GM11168 (cell line): ENCODE data around the gene CYP20A1.
"Not testable (repeated sequence)": the region's sequence is repeated elsewhere in the genome, so short reads cannot be mapped to it uniquely, and the experiment has no call there.

Experiments used
- in situ Hi-C: fragments of 300-500 bp; cut with MboI; formaldehyde crosslinking; loops from one replicate; pipeline ENCODE4 v1.12.0; 2022; ENCODE audit warnings: low sequenced_read_pairs; ENCODE audit not compliant: unreplicated experiment

Gene CYP20A1

GRCh38 chr2:203238704-203239526 lies at the start of gene CYP20A1:
Gene CYP20A1, plus strand, starts transcription at chr2:203239018. Its CDS starts 45 bp downstream, at chr2:203239063.
- in situ Hi-C loops, result loop anchor here (25.0 kb wide), 1 partner anchor 198 kb away; no protein-coding TSS in a partner anchor

GRCh38 chr2:203190547-203190946 lies 48.3 kb upstream of the CYP20A1 start:
- in situ Hi-C loops, result not testable (repeated sequence)

- in situ Hi-C loops, result not testable (repeated sequence)
These were observed 47.8 kb upstream of the CYP20A1 start for GRCh38 chr2:203191026-203191425.

- in situ Hi-C loops, result no loop called here
These were observed 46.9 kb upstream of the CYP20A1 start for GRCh38 chr2:203191961-203192360.

- in situ Hi-C loops, result no loop called here
These were observed 43.3 kb upstream of the CYP20A1 start for GRCh38 chr2:203195331-203196036.

GRCh38 chr2:203200866-203201265 lies 38.0 kb upstream of the CYP20A1 start:
- in situ Hi-C loops, result no loop called here

GRCh38 chr2:203201426-203201825 lies 37.4 kb upstream of the CYP20A1 start:
- in situ Hi-C loops, result no loop called here

GRCh38 chr2:203209538-203209937 lies 29.3 kb upstream of the CYP20A1 start:
- in situ Hi-C loops, result no loop called here

GRCh38 chr2:203225423-203226039 lies 13.3 kb upstream of the CYP20A1 start:
- in situ Hi-C loops, result loop anchor here (25.0 kb wide), 1 partner anchor 212 kb away; no protein-coding TSS in a partner anchor

GRCh38 chr2:203229674-203230073 lies 9.1 kb upstream of the CYP20A1 start:
- in situ Hi-C loops, result loop anchor here (25.0 kb wide), 1 partner anchor 208 kb away; no protein-coding TSS in a partner anchor

GRCh38 chr2:203237346-203238238 lies 1.2 kb upstream of the CYP20A1 start:
- in situ Hi-C loops, result loop anchor here (25.0 kb wide), 1 partner anchor 200 kb away; no protein-coding TSS in a partner anchor

GRCh38 chr2:203238292-203238703 lies 520 bp upstream of the CYP20A1 start:
- in situ Hi-C loops, result loop anchor here (25.0 kb wide), 1 partner anchor 199 kb away; no protein-coding TSS in a partner anchor

GRCh38 chr2:203240491-203240890 lies 1.7 kb downstream of the CYP20A1 start:
- in situ Hi-C loops, result loop anchor here (25.0 kb wide), 1 partner anchor 197 kb away; no protein-coding TSS in a partner anchor

- in situ Hi-C loops, result loop anchor here (25.0 kb wide), 1 partner anchor 195 kb away; no protein-coding TSS in a partner anchor
These were observed 3.7 kb downstream of the CYP20A1 start for GRCh38 chr2:203242518-203242917.

GRCh38 chr2:203246646-203247045 lies 7.8 kb downstream of the CYP20A1 start:
- in situ Hi-C loops, result loop anchor here (25.0 kb wide), 1 partner anchor 191 kb away; no protein-coding TSS in a partner anchor

GRCh38 chr2:203252818-203253217 lies 14.0 kb downstream of the CYP20A1 start:
- in situ Hi-C loops, result no loop called here

- in situ Hi-C loops, result not testable (repeated sequence)
These were observed 14.7 kb downstream of the CYP20A1 start for GRCh38 chr2:203253422-203254095.

GRCh38 chr2:203261326-203262159 lies 22.7 kb downstream of the CYP20A1 start:
- in situ Hi-C loops, result no loop called here
